T-cell (primary cell): ENCODE data around the gene TRPM5. TPM values are rescaled to one million over a fixed set of nuclear protein-coding genes. Genes with fewer than 3 reads are reported as not detected.

Source experiments
- ATAC-seq, 4 experiments: fragments of 200-7000 bp in 3 of 4; fragments of 150-1000 bp in 1 of 4; cut with Tn5 transposase; replicated peaks in 1 of 4; 1 replicate in 3 of 4; 2 replicates in 1 of 4; pipeline ENCODE4 v1.10.0; 2021; ENCODE audit warnings: moderate library complexity in 3 of 4, mild to moderate bottlenecking in 2 of 4, moderate number of reproducible peaks in 1 of 4
- CTCF ChIA-PET, 2 donors: fragments of 300-600 bp; sonication (Branson Sonifier 250); formaldehyde crosslinking; loops; one replicate each; lab custom pipeline; 2022; ENCODE audit warnings: antibody characterized with exemption in 2 of 2; lab: Charles Lee
- POLR2A ChIA-PET, 2 donors: fragments of 300-600 bp; sonication (Branson Sonifier 250); formaldehyde crosslinking; loops; one replicate each; lab custom pipeline; 2022; ENCODE audit warnings: antibody characterized with exemption in 2 of 2; lab: Charles Lee
- DNase-seq, 35 experiments: peaks; one replicate each; pipeline versions ENCODE4 v3.0.0 to v3.0.0-alpha.2; 2013 to 2023
- H3K27ac ChIP-seq: one replicate; pipeline ENCODE4 v1.5.1; 2013; ENCODE audit warnings: low read length
- H3K27me3 ChIP-seq, 2 experiments: replicated peaks in 1 of 2; 1 replicate in 1 of 2; 2 replicates in 1 of 2; pipeline versions ENCODE4 v1.6.1 to v1.7.0; 2013; ENCODE audit warnings: low read length in 1 of 2, mixed read lengths in 1 of 2; ENCODE audit not compliant: control insufficient read depth in 2 of 2, insufficient read depth in 2 of 2; ENCODE audit errors: extremely low read depth in 1 of 2
- H3K36me3 ChIP-seq, 2 donors: 1 replicate in 1 of 2; 2 replicates in 1 of 2; pipeline versions ENCODE4 v1.6.1 to v1.7.0; 2013; ENCODE audit warnings: low read length in 1 of 2; ENCODE audit not compliant: control insufficient read depth in 2 of 2, insufficient read depth in 1 of 2; ENCODE audit errors: extremely low read depth in 1 of 2
- H3K4me1 ChIP-seq, 2 experiments: 1 replicate in 1 of 2; 2 replicates in 1 of 2; pipeline versions ENCODE4 v1.6.1 to v1.7.0; 2013; ENCODE audit warnings: low read length in 2 of 2, mixed read lengths in 1 of 2; ENCODE audit not compliant: insufficient read depth in 2 of 2, control insufficient read depth in 1 of 2; ENCODE audit errors: extremely low read depth in 1 of 2
- H3K4me3 ChIP-seq, 2 donors: 1 replicate in 1 of 2; 2 replicates in 1 of 2; pipeline versions ENCODE4 v1.5.1 to v1.7.0; 2013; ENCODE audit warnings: mild to moderate bottlenecking in 2 of 2, low read length in 1 of 2, moderate library complexity in 1 of 2; ENCODE audit not compliant: control insufficient read depth in 1 of 2; ENCODE audit errors: extremely low read depth in 1 of 2
- H3K9me3 ChIP-seq: 2 replicates; pipeline ENCODE4 v1.7.0; 2013
- H3K27ac Mint-ChIP-seq, 2 donors: one replicate each; pipeline ENCODE4 v1.8.0; 2020 to 2021; ENCODE audit warnings: mild to moderate bottlenecking in 2 of 2, mixed read lengths in 2 of 2
- H3K27me3 Mint-ChIP-seq, 2 donors: one replicate each; pipeline ENCODE4 v1.8.0; 2021 to 2022; ENCODE audit warnings: mixed read lengths in 2 of 2
- H3K36me3 Mint-ChIP-seq: one replicate; pipeline ENCODE4 v1.8.0; 2021; ENCODE audit warnings: mixed read lengths
- H3K4me1 Mint-ChIP-seq, 3 donors: one replicate each; pipeline ENCODE4 v1.8.0; 2020 to 2022; ENCODE audit warnings: mixed read lengths in 3 of 3, mild to moderate bottlenecking in 1 of 3
- H3K4me3 Mint-ChIP-seq, 3 donors: one replicate each; pipeline ENCODE4 v1.8.0; 2020 to 2022; ENCODE audit warnings: mild to moderate bottlenecking in 3 of 3, mixed read lengths in 3 of 3, moderate library complexity in 3 of 3
- H3K9me3 Mint-ChIP-seq, 3 donors: one replicate each; pipeline ENCODE4 v1.8.0; 2020 to 2022; ENCODE audit warnings: mixed read lengths in 3 of 3
- WGBS: methylation state at CpG from one replicate; pipeline ENCODE4 v1.1.5; 2013; ENCODE audit warnings: missing lambda C conversion rate; ENCODE audit not compliant: insufficient coverage; 5-methylcytosine and 5-hydroxymethylcytosine counted together
- total RNA-seq, 35 experiments: library from RNA in 6 of 35; stranded (reverse) in 6 of 35; fragments of 120-200 nt in 1 of 35; gene quantifications; one replicate each; pipeline versions ENCODE4 v1.2.1 to v1.2.4 and lab custom pipeline; 2013 to 2026

The TRPM5 gene
- total RNA-seq, 5 donors from 2014 or later (not counting 1 experiment from before 2014, with no cell fraction given), result 0.07 to 0.73 (median 0.22) TPM

GRCh38 chr11:2477254-2477653, 32.9 kb upstream of the TRPM5 start:
- H3K4me1 Mint-ChIP-seq, result peaks cover 25 to 36% (median 26%) of the 10 kb centered on the region in 3 donors
- POLR2A ChIA-PET, result no interaction called here

GRCh38 chr11:2475136-2475918, 31.0 kb upstream of the TRPM5 start:
- Histone ChIP-seq H3K9me3 (no peaks in the 10 kb centered on the region), H3K36me3 (peaks cover 3 to 5% of the 10 kb centered on the region in 2 donors), H3K4me3 (no peak overlapping the region), H3K27me3 (peaks cover 0 to 7% of the 10 kb centered on the region in 2 experiments), H3K27ac (no peak overlapping the region), H3K4me1 (peaks cover 0 to 9% of the 10 kb centered on the region in 2 experiments)
- no peak overlapping the region for H3K4me3 Mint-ChIP-seq
- no peaks in the 10 kb centered on the region for H3K27me3 Mint-ChIP-seq
- ATAC-seq (no peak), DNase-seq (no peak)
- POLR2A ChIA-PET, result interaction anchor here in 1 of 2 donors (0.7 kb wide), 1 partner anchor 9 kb away, joined by 3 read pairs; no protein-coding TSS in a partner anchor
- peaks cover 21 to 30% (median 23%) of the 10 kb centered on the region in 3 donors for H3K4me1 Mint-ChIP-seq
- H3K27ac Mint-ChIP-seq, result no peak overlapping the region
- H3K9me3 Mint-ChIP-seq, result peaks cover 8 to 24% (median 10%) of the 10 kb centered on the region in 3 donors
- WGBS, result 72% methylated on average over 6 of the region's 17 CpGs
- peaks cover 41% of the 10 kb centered on the region for H3K36me3 Mint-ChIP-seq
- CTCF ChIA-PET, result interaction anchor here in 1 of 2 donors (1.2 kb wide), 1 partner anchor 58 kb away, joined by 4 read pairs; no protein-coding TSS in a partner anchor

More at GRCh38 chr11:2477254-2477653, 32.9 kb upstream of the TRPM5 start:
- no peaks in the 10 kb centered on the region for H3K27me3 Mint-ChIP-seq
- WGBS, result 100% methylated on average over 2 of the region's 3 CpGs
- no peaks in the 10 kb centered on the region for H3K9me3 ChIP-seq
- H3K4me3 Mint-ChIP-seq, result no peak overlapping the region
- H3K4me1 ChIP-seq, result peaks cover 2 to 13% of the 10 kb centered on the region in 2 experiments
- CTCF ChIA-PET, result no interaction called here
- no peak for DNase-seq
- no peak for ATAC-seq
- no peak overlapping the region for H3K4me3 ChIP-seq
- H3K36me3 Mint-ChIP-seq, result peaks cover 41% of the 10 kb centered on the region
- peaks cover 8 to 26% (median 10%) of the 10 kb centered on the region in 3 donors for H3K9me3 Mint-ChIP-seq
- peaks cover 0 to 7% of the 10 kb centered on the region in 2 experiments for H3K27me3 ChIP-seq
- no peak overlapping the region for H3K27ac ChIP-seq
- no peak overlapping the region for H3K27ac Mint-ChIP-seq
- H3K36me3 ChIP-seq, result peaks cover 3 to 5% of the 10 kb centered on the region in 2 donors

- DNase-seq (no peak), ATAC-seq (no peak)
- Mint-ChIP-seq H3K4me3 (no peak overlapping the region), H3K9me3 (peaks cover 5 to 16% (median 6%) of the 10 kb centered on the region in 3 donors), H3K27ac (no peak overlapping the region), H3K4me1 (peaks cover 23 to 30% (median 23%) of the 10 kb centered on the region in 3 donors), H3K36me3 (peaks cover 37% of the 10 kb centered on the region), H3K27me3 (no peaks in the 10 kb centered on the region)
- Histone ChIP-seq H3K27ac (no peak overlapping the region), H3K4me3 (no peak overlapping the region), H3K9me3 (no peaks in the 10 kb centered on the region), H3K36me3 (peaks cover 3 to 5% of the 10 kb centered on the region in 2 donors), H3K27me3 (peaks cover 0 to 9% of the 10 kb centered on the region in 2 experiments), H3K4me1 (peaks cover 0 to 9% of the 10 kb centered on the region in 2 experiments)
- ChIA-PET CTCF (interaction anchor here in 1 of 2 donors (1.2 kb wide), 1 partner anchor 59 kb away, joined by 4 read pairs; no protein-coding TSS in a partner anchor), POLR2A (no interaction called here)
- 92% methylated on average over 18 of the region's 19 CpGs for WGBS
Observed at GRCh38 chr11:2474059-2474901, 30.0 kb upstream of the TRPM5 start.

- ATAC-seq (no peak), DNase-seq (no peak)
- Histone ChIP-seq H3K27ac (no peak overlapping the region), H3K9me3 (no peaks in the 10 kb centered on the region), H3K4me1 (peaks cover 1 to 11% of the 10 kb centered on the region in 2 experiments), H3K4me3 (no peak overlapping the region), H3K36me3 (peaks cover 0 to 5% of the 10 kb centered on the region in 2 donors), H3K27me3 (peaks cover 0 to 12% of the 10 kb centered on the region in 2 experiments)
- ChIA-PET POLR2A (no interaction called here), CTCF (no interaction called here)
- H3K27me3 Mint-ChIP-seq, result no peaks in the 10 kb centered on the region
- WGBS, result 95% methylated on average over 21 of the region's 27 CpGs
- peaks cover 29% of the 10 kb centered on the region for H3K36me3 Mint-ChIP-seq
- H3K9me3 Mint-ChIP-seq, result peaks cover 3 to 9% (median 6%) of the 10 kb centered on the region in 3 donors
- H3K27ac Mint-ChIP-seq, result no peak overlapping the region
- H3K4me1 Mint-ChIP-seq, result peaks cover 30 to 36% (median 31%) of the 10 kb centered on the region in 3 donors
- H3K4me3 Mint-ChIP-seq, result no peak overlapping the region
Observed at GRCh38 chr11:2473361-2474058, 29.2 kb upstream of the TRPM5 start.

GRCh38 chr11:2472428-2473186, 28.3 kb upstream of the TRPM5 start:
- H3K27ac ChIP-seq, result no peak overlapping the region
- WGBS, result 81% methylated on average over 4 of the region's 8 CpGs

More at GRCh38 chr11:2472428-2473186, 28.3 kb upstream of the TRPM5 start:
- peaks cover 20% of the 10 kb centered on the region for H3K36me3 Mint-ChIP-seq
- H3K4me3 Mint-ChIP-seq, result no peak overlapping the region
- H3K9me3 ChIP-seq, result no peaks in the 10 kb centered on the region
- H3K36me3 ChIP-seq, result peaks cover 0 to 5% of the 10 kb centered on the region in 2 donors
- no peak overlapping the region for H3K27ac Mint-ChIP-seq
- peaks cover 7 to 20% of the 10 kb centered on the region in 2 experiments for H3K4me1 ChIP-seq
- H3K9me3 Mint-ChIP-seq, result no peaks in the 10 kb centered on the region
- peaks cover 33 to 44% (median 40%) of the 10 kb centered on the region in 3 donors for H3K4me1 Mint-ChIP-seq
- POLR2A ChIA-PET, result no interaction called here
- H3K27me3 Mint-ChIP-seq, result no peaks in the 10 kb centered on the region
- DNase-seq (no peak), ATAC-seq (no peak)
- H3K4me3 ChIP-seq, result no peak overlapping the region
- peaks cover 0 to 14% of the 10 kb centered on the region in 2 experiments for H3K27me3 ChIP-seq
- CTCF ChIA-PET, result no interaction called here
